HG03432 (cell line): ENCODE measurements around the gene HTATSF1.

Source experiments
- ATAC-seq: cut with Tn5 transposase; IDR thresholded peaks from one replicate; pipeline ENCODE4 v1.9.1; 2021; ENCODE audit warnings: mild to moderate bottlenecking, moderate library complexity; ENCODE audit not compliant: unreplicated experiment

HTATSF1 gene

DNA sequence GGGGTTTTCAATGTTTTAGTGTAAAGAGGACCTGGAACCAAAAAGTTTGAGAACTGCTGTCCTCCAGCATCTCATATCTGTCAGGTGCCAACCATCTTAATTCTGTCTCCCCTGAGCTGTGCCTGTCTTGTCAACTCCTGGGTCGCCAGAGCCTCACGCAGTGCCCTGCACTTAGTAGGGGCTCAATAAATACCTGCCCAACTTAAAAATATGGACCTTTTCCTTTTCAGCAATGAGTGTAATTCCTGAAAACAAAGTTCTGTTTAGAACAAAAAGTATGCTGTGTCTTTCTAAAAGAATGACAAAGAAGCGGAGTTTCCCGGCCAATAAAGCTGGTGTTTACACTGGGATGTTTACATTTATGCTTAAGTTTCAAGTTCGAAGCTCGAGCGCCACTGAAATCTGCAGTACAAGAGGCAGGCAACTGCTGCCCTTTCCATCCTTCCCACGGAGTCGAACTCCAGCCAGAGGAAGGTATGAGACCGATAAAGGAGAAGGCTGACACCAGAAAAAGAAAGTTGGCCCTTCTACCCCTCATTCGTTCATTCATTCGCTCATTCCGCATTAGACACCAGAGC is 1.1 kb upstream of the HTATSF1 start:
- ATAC-seq: no peak

GRCh38 chrX:136496764-136497555 is 432 bp upstream of the HTATSF1 start:
- peak; percentile 85 for ATAC-seq

GRCh38 chrX:136519069-136519468 is 21.7 kb downstream of the HTATSF1 start:
- ATAC-seq: no peak

DNA sequence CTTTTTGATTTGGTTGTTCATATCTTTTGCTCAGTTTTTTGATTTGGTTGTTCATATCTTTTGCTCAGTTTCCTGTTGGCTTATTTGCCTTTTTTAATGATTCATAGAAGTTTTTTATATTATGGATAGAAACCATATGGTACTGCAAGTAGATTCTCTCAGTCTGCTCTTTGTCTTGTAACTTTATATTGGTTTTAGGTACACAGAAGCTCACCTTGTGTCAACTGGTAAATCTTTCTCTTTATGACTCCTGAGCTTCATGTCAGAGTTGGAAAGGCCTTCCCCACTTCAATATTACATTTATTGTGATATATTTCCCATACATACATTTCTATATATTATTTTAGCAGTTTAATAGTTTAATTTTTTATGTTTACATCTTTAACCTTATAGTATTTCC is 26.4 kb downstream of the HTATSF1 start:
- no peak for ATAC-seq

GRCh38 chrX:136525738-136526606 is 28.6 kb downstream of the HTATSF1 start:
- ATAC-seq: no peak

GRCh38 chrX:136528645-136529315 is 31.4 kb downstream of the HTATSF1 start:
- ATAC-seq: no peak

DNA sequence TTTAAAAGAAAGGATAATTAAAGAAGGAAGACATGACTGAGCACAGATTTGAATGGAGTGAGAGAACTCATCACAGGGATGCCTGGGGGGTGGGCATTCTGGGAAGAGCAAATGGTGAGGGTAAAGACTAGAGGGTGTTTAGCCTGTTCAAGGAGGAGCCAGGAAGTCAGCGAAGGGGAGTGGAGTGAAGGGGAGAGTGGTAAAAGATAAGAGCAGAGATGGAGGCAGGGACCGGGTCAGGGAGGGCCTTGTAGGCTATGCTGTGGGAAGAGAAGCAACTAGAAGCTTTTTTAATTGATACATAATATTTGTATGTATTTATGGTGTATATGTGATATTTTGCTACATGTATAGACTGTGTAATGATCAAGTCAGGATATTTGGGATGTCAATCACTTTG is 32.4 kb downstream of the HTATSF1 start:
- no peak for ATAC-seq

- ATAC-seq: no peak
These were observed 34.6 kb downstream of the HTATSF1 start, which contains the start of gene VGLL1 for GRCh38 chrX:136531951-136532350. Gene VGLL1, plus strand, starts transcription at chrX:136532215. Its CDS starts 3,806 bp downstream, at chrX:136536021.

GRCh38 chrX:136534131-136534530 is 36.7 kb downstream of the HTATSF1 start:
- no peak for ATAC-seq

- ATAC-seq: no peak
These were observed 41.4 kb downstream of the HTATSF1 start for GRCh38 chrX:136538811-136539210.

GRCh38 chrX:136540226-136540625 is 42.8 kb downstream of the HTATSF1 start:
- ATAC-seq: no peak

DNA sequence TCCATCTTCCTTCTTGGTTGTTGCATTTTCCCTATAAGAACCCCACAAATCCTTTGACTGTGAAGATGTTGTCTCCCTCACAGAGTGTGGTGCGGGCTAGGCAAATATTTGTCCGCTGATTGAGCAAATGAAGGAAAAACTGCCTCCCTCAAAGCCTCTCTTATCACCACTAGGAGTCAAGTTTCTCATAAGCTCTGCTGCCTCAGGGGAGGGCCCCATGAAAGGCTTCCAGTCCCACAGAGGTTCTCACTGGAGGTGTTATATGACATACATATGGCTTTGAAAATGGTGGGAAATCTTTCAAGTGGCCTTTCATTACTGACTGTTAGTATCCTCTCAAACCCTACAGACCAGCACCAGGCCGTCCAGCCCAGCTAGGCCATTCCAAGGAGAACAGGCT is 43.9 kb downstream of the HTATSF1 start:
- ATAC-seq: no peak

DNA sequence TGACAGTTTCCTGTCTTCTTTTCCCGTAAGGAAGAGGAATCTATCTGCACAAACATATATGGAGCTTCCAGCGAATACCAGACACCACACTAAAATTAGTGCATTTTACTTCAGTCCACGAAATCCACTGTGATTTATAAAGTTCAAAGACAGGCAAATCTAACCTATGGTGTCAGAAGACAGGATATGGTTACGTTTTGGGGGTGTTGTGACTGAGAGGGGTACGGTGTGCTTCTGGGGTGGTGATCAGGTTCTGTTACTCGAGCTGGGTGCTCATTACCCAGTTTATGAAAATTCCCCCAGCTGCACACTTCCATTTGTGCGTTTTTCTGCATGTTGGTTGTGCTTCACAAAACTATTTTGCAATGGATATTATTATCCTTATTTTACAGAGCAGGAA is 44.9 kb downstream of the HTATSF1 start:
- ATAC-seq: no peak

GRCh38 chrX:136546371-136546781 is 49.0 kb downstream of the HTATSF1 start:
- ATAC-seq: no peak

DNA sequence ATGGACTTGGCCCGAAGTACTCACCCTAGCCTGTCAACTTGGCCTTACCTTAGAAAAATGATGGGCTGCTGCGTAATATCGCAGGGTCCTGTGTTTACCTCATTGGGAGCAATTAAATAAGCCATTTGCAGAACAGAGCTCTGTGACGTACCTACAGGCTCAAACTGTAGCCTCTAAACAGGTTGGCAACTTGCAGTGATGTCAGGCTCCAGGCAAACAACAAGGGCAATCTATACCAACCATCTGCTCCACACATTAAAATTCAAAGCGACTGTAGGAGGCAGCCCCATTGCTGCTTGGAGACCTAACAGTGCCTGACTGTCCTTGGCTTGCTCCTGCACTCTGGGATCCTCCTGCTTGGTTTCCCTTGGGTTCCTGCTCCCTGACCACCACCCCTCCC is 51.8 kb downstream of the HTATSF1 start:
- ATAC-seq: no peak

- ATAC-seq: no peak
These were observed 54.0 kb downstream of the HTATSF1 start for GRCh38 chrX:136551410-136551809.

GRCh38 chrX:136555694-136556093 is 58.3 kb downstream of the HTATSF1 start:
- no peak for ATAC-seq
